Inflammatory macrophage treated with lipopolysaccharide for 1 hour (primary cell): ENCODE results near the gene TSR3.

Source experiments
- DNase-seq, 2 donors: peaks; one replicate each; pipeline ENCODE4 v3.0.0-alpha.2; 2020 to 2022

The TSR3 gene

DNA sequence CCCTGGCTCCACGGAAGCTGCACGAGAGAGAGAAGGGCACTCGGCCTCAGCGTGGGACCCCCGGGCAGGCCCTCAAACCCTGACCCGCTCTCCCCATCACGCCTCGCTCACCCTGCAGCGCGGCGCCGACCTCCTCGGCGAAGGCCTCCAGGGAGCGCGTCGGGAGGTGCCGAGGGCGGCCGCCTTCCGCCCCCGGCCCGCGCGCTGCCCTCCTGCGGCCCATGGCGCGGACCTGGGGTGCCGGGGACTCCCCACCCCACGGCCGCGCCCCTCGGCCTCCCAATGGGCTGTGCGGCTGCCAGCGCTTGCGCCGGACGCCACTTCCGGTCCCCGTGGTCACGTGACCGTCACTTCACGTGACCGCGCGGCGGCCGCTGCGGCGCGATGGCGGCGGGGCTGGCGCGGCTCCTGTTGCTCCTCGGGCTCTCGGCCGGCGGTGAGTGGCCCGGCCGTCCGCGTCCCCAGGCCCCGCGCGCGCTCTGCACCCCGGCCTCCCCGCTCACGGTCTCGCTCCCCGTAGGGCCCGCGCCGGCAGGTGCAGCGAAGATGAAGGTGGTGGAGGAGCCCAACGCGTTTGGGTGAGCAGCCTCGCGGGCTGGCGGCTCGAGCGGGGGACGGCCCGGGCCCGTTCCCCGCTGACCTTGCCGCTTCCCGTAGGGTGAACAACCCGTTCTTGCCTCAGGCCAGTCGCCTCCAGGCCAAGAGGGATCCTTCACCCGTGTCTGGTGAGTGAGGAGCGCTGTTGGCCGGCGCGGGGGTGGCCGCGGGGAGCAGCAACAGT, at the start of gene TSR3, which contains the start of gene GNPTG:
TSS of gene TSR3 (minus strand) at position 297 of the 781 bp plus-strand sequence. CDS start at position 223, 74 bp downstream.
TSS of gene GNPTG (plus strand) at position 350 of the 781 bp plus-strand sequence. CDS start at position 385, 35 bp downstream.
- peak; percentile 88 to 92 for DNase-seq

DNA sequence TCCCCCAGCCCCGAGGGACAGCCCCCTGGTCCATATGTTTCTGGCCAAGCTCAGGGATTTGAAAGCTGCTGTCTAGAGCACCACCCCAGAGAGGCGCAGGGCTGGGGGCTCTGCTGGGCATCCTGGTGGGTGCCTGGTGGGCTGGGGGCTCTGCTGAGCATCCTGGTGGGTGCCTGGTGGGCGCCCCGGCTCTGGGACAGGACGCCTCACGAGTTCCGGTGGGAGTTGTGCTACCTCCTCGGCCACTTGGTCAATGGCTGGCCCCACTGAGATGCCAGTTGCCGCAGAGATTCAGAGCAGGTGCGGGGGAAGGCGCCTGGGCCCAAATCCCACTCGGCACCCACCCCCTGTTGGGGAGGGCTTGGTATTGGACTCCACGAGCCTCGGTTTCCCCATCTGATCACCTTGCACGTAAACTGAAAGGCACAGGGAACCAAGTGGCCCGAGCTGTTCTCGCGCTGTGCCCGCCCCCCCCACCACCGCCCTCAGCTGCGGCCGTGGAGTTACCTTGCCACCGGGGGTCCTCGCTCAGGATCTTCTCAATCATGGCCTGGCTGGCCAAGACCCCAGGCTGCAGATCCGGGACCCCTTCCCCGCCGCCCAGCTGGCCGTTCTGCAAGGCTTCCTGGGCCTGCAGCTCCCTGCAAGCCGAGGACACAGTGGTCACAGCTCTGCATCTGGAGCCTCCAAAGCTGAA, 49.5 kb upstream of the TSR3 start:
- DNase-seq: no peak

DNA sequence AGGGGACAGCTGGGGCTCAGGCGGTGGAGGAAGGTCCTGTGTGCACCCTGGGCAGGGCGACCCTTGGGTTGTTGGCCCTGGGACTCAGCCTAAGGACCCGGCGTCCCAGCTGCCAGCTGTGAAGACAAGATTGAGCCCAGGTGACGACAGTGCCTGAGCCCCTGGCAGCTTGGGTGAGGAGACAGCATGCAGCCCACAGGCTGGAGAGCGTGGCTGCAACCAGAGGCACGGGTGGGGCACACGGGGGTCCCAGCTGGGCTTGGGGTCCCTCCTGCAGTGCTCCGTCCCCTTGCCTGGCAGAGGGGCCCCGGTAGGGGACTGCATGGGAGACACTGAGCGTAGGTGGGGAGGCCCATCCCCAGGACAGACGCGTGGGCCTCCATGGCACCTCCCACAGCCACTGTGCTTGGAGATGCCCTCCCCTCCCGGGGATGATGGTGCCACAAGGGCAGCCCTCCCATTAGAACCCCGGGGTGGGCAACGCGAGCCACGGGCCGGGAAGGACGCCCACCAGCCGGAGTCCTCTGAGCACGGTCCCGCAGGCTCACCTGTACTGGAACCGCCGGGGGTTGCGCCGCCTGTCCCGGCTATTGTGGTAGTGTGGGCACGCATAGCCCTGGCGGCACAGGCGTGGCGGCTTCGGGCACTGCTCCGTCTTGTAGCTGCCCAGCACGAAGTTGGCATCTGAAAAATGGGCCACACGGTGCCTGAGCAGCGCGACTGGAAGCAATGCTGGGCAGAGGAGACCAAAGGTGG, 47.3 kb upstream of the TSR3 start:
- DNase-seq: no peak

DNA sequence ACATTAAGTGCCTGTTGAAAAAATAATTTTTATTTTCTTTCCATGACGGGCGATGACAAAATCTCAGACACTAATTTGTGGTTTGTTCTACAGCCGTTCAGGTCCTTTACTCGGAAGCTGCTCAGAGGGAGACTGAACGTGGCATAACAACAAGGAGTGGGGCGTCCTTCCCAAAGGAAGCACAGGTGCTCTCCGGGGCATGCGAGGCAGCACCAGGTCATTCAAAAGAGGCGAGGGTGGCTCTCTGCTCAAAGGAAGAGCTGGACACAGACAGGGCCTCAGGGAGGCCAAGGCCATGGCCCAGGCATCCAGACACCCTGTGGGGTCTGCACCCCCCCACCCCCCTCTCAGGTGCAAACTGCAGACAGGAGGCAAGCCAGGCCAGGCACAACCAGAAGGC, 46.7 kb upstream of the TSR3 start:
- no peak for DNase-seq

DNA sequence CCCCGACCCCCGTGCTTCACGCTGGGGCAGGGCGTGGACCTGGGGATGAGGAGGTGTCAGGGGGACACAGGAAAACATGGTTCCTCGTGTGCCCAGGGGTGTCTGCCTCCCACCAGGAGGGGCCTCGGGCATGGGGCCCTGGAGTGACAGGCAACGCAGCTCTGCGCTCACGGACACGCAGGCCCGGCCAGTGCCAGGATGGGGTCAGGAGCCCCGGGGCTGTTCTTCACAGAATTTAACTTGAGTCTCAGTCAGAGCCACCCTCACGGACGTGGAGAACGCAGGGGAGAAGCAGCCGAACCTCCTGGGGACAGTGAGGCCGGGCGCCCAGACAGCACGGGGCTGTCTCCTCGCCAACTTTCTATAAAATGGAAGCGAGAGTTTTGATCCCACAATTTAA, 46.1 kb upstream of the TSR3 start:
- no peak for DNase-seq

DNA sequence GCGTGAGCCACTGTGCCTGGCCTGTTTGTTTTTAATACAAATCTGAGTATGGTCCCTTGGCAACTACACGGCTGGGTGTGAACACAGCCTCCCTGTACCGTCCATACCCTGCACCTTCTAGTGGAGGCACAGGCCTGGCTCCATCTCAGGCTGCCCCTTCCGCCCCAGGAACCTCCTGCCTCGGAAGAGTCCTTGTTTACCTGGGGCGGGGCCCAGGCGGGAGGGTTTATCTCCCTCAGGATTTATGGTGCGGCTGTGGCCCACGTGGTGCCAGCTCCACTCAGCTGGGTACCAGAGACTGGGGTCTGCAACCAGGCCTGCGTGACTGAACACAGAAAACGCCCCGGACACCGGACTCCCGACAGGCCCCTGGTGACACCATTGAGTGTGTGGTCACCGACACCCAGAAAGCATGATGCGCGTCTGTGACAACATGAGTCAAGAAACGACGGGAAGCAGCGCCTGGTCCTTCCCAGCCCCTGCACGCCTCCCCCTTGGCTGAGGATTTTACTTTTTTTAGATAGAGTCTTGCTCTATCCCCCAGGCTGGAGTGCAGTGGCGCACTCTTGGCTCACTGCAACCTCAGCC, 43.9 kb upstream of the TSR3 start:
- DNase-seq: no peak

DNA sequence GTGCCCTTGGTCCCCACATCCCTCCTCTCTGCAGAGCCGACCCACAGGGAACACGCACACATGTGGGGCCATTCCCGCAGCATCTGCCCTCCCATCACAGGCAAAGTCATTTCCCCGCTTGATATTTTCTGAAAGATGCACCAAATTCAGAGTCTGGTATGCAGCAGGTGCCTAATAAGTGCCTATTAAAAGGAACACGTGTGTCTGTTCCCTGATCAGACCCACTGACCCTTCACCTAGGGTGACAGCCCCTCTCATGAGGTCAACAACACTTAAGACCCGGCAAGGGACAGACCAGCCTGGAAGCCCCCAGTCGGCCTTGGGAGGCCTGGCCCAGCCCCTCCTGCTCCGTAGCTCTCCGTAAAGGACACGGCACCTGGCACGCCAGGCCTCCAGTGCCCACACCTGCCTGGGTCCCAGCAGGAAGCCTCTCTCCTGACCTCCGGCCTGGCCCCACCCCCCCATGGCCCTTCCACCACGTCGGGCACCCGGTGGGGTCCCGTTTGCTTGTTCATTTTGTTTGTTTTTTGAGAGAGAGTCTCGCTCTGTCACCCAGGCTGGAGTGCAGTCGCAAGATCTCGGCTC, 42.8 kb upstream of the TSR3 start:
- no peak for DNase-seq

DNA sequence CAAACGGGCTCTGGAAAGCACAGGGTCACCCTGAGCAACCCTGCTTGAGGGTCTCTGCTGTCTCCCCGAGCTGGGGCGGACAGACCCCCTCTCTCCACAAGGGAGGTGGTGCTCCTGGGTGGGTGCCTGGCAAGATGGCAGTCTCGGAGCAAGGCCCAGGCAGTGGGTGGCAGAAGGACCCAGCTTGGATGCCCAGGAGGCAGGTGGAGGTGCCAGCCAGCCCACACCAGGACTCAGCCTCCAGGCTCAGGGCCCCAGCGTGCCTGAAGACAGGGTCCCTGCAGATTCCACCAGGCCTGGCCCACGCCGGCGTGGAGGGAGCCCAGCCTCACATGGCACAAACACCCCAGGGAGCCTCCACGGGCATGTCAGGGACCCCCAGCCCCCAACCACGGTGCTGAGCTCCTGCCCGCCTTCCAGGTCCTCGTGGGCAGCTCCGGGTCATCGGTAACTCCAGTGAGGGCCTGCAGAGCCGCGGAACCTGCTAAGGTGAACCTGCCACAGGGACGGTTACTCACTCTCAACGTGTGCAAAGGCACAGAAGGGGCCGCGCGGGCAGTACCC, 42.0 kb upstream of the TSR3 start:
- no peak for DNase-seq

DNA sequence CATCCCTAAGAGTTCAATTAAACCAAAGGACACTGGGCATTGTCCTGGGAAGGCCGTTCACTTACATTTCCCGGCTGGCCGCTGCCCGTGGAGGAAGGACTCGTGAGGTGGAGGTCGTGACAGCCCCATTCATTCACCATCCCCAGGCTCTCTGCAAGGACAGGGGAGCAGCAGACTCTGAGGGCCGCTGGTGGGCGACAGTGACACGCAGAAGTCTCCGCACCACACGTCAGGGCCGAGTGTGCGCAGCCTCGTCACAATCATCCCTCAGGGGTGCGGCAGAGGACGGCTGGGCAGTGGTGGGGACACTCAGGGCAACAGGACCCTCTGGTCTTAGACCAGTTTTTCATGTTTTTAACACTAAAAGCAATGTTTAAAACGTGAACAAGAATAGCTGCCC, 41.1 kb upstream of the TSR3 start:
- DNase-seq: no peak

DNA sequence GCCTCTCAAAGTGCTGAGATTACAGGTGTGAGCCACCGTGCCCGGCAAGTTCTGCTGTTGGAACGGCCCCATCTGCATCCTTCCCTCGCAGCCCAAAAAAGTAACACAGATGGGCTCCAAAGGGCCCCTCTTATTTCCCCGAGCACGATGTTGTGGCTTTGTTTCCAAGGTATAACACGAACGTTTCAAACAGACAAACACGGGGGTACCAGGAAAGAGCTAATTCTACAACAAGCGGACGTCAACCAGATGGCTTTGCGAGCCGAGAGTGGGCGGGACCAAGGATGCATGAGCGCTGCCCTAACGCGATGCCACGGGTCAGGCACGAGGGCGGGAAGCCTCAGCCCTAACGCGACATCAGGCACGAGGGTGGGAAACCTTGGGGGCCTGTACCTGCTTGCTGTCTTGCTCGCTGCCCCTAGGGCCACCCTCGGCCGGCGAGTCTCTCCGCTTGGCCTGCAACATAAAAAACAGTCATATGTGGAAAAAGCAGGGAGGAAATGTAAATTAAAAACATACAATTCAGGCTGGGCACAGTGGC, 38.6 kb upstream of the TSR3 start:
- DNase-seq: no peak

DNA sequence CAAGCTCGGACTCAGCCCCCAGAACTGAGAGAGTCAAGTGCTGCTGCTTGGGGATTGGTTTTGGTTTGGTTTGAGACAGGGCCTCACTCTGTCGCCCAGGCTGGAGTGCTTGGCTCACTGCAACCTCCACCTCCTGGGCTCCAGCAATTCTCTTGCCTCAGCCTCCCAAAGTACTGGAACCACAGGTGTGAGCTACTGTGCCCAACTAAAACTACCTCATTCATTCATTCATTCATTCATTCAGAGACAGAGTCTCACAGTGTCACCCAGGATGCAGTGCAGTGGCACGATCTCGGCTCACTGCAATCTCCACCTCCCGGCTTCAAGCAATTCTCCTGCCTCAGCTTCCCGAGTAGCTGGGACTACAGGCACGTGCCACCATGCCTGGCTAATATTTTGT, 38.1 kb upstream of the TSR3 start:
- DNase-seq: no peak

DNA sequence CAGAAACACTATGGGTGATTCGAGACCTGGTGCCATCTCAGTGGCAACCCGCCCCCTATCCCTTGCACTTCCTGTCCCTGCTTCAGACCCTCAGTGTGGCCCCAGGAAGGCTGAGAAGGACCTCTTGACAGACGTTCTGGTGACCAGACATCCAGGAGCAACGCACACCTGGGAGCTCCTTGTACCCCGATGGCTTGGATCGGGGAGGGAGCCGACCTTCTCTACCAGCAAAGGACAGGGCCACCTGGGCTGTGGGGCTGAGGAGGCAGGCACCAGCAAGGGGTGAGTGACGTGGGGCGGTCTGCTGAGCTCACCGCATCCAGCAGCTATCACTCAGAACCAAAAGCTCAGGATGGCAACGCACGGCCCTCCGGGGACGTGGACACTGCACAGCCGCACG, 35.7 kb upstream of the TSR3 start:
- DNase-seq: no peak

DNA sequence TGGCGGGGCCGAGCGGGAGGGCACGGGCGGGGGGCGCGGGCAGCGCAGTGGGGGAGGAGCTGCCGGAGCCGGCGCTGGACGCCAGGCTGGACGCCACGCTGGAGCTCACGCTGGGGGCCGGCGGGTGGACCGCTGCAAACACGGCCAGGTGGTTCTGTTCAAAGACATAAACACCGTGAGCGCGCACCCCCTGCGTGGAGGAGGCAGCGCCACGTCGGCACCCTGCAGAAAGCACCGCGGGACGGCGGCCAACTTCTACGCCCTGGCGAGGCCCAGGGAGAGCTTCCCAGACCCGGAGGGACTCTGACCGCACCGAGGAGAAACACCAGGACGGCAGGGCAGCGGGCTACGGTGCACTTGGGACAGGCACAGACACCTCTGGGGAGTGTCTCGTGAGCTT, 33.6 kb upstream of the TSR3 start:
- DNase-seq: no peak

DNA sequence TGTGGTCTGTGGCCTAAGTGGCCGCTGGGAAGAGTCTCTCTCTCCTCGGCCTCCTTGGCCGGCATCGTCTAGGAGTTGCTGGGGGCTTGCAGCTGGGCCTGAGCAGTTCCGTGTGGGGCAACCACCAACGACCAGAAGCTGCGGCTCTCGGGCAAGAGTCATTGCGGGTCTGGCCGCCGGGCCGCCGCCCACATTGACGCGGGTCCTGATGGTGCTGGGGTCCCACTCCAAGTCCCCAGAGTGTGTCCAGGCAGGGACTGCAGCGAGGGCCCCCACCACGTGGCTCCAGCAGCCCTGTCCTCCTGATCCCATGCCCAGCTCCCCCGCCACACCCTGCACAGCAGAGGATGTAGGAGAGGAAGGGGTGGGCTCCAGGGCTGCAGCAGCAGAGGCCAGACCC, 31.9 kb upstream of the TSR3 start:
- no peak for DNase-seq

DNA sequence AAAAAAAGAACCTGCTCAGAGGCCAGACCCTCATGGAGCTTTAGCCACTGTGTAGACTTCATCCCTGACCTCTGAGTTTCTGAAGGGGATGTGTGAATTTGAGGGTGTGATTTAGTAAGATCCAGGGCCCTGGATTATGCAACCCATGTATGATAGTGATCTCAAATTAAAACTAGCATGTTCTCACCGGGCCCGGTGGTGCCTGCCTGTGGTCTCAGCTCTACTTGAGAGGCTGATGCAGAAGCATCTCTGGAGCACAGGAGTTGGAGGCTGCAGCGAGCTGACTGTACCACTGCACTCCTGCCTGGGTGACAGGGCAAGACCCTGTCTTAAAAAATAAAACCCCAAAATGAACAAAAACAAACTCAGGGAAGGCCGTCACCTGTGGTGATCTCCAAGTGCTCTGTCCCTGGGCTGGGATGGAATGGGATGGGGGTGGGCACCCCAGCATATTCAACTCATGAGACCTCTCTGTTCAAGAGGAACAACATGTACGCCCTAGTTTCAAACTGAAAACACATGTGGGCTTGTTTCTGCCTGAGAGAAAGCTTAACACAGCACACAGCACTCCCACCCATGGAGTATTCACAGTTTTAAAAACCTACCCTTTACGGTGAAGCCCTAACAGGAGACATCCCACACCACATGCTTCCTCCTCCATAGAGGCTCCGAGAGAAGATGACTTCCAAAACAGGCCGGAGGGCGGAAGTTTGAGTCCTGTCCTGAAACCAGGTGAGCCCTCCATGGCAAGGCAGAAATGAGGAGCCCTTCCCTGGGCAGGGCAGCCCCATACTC, 30.1 kb upstream of the TSR3 start:
- DNase-seq: no peak

DNA sequence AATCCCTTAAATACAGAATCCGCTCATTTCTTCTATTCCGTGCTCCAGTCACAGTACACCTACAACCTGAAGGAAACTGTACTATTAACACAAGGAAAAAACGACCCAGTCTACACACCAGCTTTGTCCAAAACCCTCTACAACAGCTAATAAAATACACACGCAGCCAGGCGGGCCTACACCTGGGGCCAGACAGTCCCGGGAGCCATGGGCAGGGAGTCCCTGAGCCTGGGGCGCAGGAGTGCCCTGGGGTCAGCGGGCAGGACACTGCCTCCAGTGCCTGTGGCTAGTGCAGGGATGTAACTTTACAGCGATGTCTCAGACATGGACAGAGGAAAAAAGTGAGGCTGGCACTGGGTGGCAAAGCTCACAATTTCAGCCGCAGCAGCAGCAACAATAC, 28.5 kb upstream of the TSR3 start:
- DNase-seq: no peak

DNA sequence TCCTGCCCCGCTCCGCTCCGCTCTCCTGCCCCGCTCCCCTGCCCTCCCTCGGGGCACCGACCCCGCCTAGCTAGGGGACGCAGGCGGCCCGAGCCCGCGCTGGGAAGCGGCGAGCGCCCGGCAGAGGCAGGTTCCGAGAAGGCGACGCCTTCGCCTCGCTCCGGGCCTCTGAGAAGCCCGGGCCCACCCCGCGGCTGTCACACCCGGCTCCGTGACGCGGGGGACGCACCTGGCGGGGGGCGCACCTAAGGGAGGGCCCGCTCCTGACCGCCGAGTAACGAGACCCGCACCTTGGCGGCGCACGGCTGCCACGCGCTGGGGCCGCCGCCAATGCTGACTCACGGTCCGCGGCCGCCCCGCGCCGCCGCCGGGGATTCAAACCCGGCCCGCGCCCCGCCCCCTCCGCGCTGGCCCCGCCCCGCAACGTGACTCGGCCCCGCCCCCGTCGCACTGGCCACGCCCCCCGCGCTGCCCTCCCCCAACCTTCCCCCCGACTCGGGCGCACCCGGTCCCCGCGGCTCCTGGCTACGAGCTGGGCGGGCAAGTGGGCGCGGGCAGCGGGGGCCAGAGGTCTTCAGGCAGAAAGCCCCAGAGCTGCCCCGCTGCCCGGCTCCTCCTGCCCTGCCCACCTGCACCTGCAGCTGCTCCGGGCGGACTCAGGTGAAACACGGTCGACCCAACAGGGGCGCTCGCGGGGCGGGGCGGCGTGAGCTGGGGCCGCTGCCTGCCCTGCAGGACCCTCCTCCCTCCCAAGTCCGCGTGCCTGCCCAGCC, 27.8 kb upstream of the TSR3 start:
- DNase-seq: peak; percentile 28 to 62

DNA sequence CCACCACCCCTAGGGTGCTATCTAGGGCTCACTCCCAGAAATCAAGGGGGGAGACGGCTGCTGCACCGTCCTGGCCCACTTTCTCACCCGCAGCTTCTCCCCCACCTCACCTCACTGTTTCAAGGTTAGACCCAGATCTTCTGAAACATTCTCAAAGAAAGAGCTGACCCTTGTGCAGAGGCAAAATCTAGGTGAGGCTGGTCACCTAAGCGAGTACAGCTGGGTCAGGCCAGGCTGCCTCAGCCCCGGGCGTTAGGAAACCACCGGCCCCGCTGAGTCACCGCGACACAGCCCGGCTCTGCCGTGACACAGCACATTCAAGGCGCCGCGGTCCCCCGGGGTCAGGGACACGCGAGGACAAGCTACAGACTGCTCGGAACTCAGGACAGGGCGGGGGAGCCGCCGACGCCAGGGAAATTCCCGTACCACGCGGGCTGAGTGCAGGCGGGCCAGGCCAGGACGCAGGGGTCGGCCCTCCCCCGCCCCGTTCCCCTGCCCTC, 27.2 kb upstream of the TSR3 start:
- DNase-seq: peak; percentile 91 to 92

DNA sequence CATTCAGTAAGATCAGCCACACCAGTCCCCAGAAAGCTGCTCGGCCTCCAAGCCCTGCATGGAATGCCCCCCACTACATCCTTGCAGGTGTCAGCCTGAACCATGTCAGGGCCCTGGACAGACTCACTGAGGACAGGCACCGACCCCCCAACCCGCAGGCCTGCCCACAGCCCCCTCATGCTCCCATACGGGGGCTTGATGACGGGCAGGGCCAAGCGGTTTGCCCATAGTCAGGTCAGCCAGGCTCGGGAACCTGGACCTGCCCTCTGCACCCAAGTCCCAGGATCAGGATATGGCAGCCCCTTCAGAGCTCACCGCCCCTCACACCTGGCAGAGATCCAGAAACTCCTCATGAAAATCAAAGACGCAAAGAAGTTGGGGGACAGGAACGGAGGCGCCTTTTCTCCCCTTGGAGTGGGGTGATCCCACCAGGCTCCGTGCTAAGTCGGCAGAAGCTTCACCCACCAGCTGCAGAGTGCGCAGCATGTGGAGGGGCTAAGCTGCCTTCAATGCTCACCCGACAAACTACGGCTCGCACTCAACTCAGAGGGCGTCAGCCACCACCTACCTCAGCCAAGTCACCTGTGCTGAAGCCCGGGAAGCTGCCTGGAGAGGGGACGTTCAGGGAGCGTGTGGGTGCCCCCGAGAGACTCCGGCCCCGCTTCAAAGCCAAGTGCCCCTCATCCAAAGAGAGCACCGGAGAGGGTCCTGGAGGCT, 26.6 kb upstream of the TSR3 start:
- DNase-seq: no peak
